ENCODE measurements around the gene ZNF665.
"Not testable (repeated sequence)": the region's sequence is repeated elsewhere in the genome, so short reads cannot be mapped to it uniquely, and the experiment has no call there.

Gene ZNF665

GRCh38 chr19:53192771-53193534 is at the start of gene ZNF665:
Gene ZNF665 (minus strand): TSS chr19:53193358. CDS start chr19:53182898, 10,460 bp downstream.
- peak; percentile 84 for DNase-seq

GRCh38 chr19:53237114-53237777 is 44.1 kb upstream of the ZNF665 start:
- DNase-seq, result no peak

GRCh38 chr19:53224606-53225005 is 31.4 kb upstream of the ZNF665 start:
- no peak for DNase-seq

GRCh38 chr19:53222716-53223115 is 29.6 kb upstream of the ZNF665 start:
- DNase-seq, result not testable (repeated sequence)

- no peak for DNase-seq
These were observed 19.7 kb upstream of the ZNF665 start for GRCh38 chr19:53212703-53213320.

GRCh38 chr19:53211554-53211953 is 18.4 kb upstream of the ZNF665 start:
- not testable (repeated sequence) for DNase-seq

- peak; percentile 89 for DNase-seq
These were observed 3.7 kb upstream of the ZNF665 start for GRCh38 chr19:53196777-53197396.

- DNase-seq, result peak; percentile 86
These were observed 2.2 kb upstream of the ZNF665 start for GRCh38 chr19:53195265-53195903.

- DNase-seq, result no peak
These were observed 521 bp upstream of the ZNF665 start for GRCh38 chr19:53193535-53194222.

GRCh38 chr19:53190253-53190652 is 2.9 kb downstream of the ZNF665 start:
- DNase-seq, result no peak

- DNase-seq, result not testable (repeated sequence)
These were observed 3.4 kb downstream of the ZNF665 start for GRCh38 chr19:53189691-53190198.

GRCh38 chr19:53185155-53185882 is 7.8 kb downstream of the ZNF665 start:
- DNase-seq, result not testable (repeated sequence)

GRCh38 chr19:53183146-53183764 is 9.9 kb downstream of the ZNF665 start:
- no peak for DNase-seq

- no peak for DNase-seq
These were observed 11.0 kb downstream of the ZNF665 start for GRCh38 chr19:53182202-53182601.

- no peak for DNase-seq
These were observed 15.2 kb downstream of the ZNF665 start for GRCh38 chr19:53177986-53178385.

GRCh38 chr19:53172889-53173288 is 20.3 kb downstream of the ZNF665 start:
- no peak for DNase-seq

- no peak for DNase-seq
These were observed 27.5 kb downstream of the ZNF665 start for GRCh38 chr19:53165691-53166091.

GRCh38 chr19:53161123-53161522 is 32.0 kb downstream of the ZNF665 start:
- DNase-seq, result no peak

GRCh38 chr19:53160350-53160749 is 32.8 kb downstream of the ZNF665 start:
- no peak for DNase-seq

- peak; percentile 66 for DNase-seq
These were observed 35.0 kb downstream of the ZNF665 start for GRCh38 chr19:53158119-53158656.
